Caki2 (cell line): ENCODE measurements around the gene ADCYAP1. TPM values are rescaled to one million over a fixed set of nuclear protein-coding genes. Genes with fewer than 3 reads are reported as not detected.
A peak's percentile ranks its signal among the peaks of the same experiment; 100 is the strongest.

Experiments used
- DNase-seq: peaks from one replicate; pipeline ENCODE4 v3.0.0-alpha.2; 2015; ENCODE audit warnings: low read depth
- in situ Hi-C: cut with HindIII; loops from 2 replicates; pipeline ENCODE4 v1.10.0; 2016; ENCODE audit warnings: low sequenced_read_pairs, low pct_unique_long_range_greater_than_20kb, mixed read lengths
- total RNA-seq: library from RNA; depleted of rRNA; stranded (reverse); fragments of >200 nt; shearing (Covaris generic); gene quantifications from 2 replicates; pipeline ENCODE4 v1.2.3, GENCODE V29; 2014; ENCODE audit warnings: low replicate concordance; rRNA removed

ADCYAP1 gene
- total RNA-seq, 1 experiment from 2014 or later, result not detected

DNA sequence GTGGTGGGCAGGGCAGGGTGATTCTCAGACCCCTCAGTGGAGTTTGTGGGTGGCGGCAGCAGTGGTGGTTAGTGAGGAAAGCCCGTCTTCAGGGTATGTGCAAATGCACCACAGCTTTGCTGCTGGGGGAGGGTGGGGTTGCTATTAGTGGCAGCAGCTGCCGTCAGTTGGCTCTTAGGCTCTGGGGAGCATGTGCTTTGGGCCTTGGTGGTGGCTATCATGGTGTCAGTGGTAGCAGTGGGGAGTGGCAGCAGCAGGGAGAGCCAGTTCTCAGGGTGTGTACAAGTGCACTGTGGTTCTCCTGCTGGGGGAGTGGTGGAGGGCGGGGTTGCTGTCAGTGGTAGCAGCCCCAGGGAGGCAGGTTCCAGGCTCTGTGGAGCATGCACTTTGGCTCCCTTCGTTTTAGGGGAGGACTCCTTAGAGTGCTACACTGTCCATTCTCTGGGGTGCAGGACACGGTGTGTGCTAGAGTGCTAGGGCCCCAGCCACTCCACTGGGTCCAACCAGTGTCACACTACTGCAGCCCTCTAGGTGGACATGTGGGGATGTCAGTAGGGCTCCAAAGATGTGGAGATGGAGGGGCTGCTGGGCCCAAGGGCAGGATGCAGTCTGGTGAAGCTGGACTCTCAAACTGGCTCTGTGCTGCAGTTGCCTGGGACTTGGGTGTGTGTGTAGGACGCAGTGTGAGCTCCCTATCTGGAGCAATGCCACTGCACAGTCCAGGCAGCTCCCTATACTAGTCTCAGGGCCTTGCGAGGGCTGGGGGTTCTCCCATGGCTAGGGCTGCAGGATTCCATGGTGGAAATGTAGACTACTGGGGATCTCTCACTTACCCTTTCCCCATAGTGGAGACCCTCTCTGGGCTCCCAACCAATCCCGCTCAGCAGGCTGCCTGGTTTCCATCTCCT lies 45.3 kb downstream of the ADCYAP1 start:
- DNase-seq, result no peak
- in situ Hi-C loops, result no loop called here

DNA sequence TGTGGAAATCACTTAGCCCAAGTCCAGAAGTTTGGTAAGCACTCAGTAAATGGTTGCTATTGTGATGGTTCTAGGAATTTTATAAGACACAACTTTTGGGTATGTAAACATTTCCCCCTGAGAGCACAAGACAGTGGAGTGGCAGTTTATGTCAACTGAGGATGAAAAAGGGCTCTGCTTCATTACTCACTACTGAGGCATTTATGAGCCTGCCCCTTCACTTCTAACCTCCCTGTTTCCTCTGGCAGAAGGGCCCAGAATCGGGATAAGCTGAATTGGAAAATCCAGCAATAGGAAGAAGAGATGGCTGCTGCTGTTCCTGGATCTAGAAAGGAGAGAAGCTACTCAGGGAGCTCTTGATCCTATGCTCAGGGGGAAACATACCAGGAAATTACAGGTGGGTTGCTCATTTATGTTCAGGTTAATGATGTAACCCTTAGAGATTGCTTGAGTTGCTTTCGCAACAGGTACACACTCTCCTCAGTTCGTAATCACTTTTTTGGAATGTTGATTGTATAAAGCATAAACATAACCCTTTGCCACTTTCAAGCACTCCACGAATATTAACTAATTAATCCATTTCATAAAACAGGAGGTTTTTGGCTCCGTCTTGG lies 46.3 kb downstream of the ADCYAP1 start:
- in situ Hi-C loops, result no loop called here
- DNase-seq, result no peak

DNA sequence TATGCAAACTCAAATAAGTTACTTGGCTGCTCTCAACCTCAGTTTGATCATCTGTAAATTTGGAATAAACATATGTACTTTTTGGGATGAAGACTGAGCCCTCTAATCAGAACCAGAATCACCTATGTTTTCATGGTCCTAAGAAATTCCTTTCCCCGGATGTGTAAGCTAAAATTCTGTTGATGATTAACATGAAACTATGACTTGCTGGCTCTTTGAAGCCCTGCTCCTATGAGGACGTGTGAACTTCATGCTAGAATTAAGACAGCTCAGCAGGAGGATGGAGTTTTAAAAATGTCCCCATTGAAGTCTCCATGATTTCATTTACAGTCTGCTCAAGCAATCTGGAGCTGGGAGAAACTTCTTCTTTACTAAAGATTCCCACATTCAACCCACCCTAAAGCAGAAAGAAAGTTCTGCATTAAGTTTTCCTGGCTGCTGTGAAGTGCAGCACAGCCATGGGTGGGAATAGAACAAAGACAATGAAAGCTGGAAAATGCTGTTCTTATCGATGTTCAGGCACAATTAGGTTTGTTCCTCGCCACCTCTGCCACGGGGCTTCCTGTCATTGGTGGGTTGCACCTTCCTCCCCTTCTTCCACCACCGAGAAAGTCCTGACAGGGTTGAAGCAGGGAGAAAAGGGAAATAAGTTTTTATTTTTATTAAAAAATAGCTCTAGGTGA lies 50.9 kb downstream of the ADCYAP1 start:
- in situ Hi-C loops, result no loop called here
- DNase-seq, result peak; percentile 26

DNA sequence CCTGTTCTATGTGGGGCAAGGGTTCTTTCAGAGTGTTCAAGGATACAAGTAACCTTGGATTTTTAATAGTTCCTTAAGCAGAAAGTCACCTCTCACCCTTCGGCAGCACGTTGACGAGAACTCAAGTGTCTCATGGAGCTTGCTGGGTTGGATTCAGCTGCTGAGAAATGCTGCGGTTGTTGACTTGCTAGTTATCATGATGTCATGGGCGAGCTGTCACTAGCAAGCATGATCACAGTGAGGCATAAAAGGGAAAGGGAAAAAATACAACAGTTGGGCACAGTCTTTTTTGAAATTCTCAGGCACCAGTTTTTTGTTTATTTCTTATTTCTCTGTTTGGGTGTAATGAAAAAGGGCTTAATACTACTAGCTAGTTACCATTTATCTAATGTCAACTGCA lies 53.2 kb downstream of the ADCYAP1 start:
- DNase-seq, result no peak
- in situ Hi-C loops, result no loop called here

DNA sequence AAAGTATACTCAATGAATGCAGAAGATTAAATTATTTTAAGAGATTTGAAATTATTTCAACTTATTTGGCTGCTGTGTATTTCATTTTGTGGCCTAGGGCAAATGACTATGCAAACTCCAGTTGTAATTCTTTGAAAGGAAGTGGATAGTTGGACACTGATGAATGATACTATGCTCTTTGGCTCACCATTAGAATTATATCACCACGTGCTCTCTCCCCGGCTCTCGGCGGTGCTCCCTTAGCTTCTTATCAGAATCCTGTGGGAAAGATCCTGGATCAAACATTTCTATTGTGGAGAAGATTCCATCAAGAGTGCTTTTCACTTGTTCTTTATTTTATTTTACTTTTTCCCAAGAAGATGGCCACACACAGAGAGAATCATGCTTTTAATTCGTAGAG lies 55.2 kb downstream of the ADCYAP1 start:
- in situ Hi-C loops, result no loop called here

More for the DNA sequence above, 55.2 kb downstream of the ADCYAP1 start:
- DNase-seq, result no peak

Other genes with a start within 250 kb of the ADCYAP1 start
- 169 and 173 TPM in 2 replicates for gene TYMS, start 247.2 kb upstream of the ADCYAP1 start, total RNA-seq
- 77.6 and 79.1 TPM in 2 replicates for gene ENOSF1, start 192.2 kb upstream of the ADCYAP1 start, total RNA-seq
- gene YES1, start 92.6 kb upstream of the ADCYAP1 start, total RNA-seq, result 18.0 and 43.0 TPM in 2 replicates